SK-N-SH treated with all-trans-retinoic acid at 6 μM for 48 hours (cell line): ENCODE data around the gene RERE.

ENCODE experiments used
- ARNTL ChIP-seq: fragments of 450-650 bp; formaldehyde crosslinking; IDR thresholded peaks from 2 replicates; pipeline ENCODE4 v1.5.0; 2020; ENCODE audit warnings: low read depth, mild to moderate bottlenecking, moderate library complexity, borderline replicate concordance
- BACH2 ChIP-seq: fragments of 250-450 bp; sonication (Bioruptor Pico); IDR thresholded peaks from 2 replicates; pipeline ENCODE4 v1.9.0; 2021; ENCODE audit warnings: mild to moderate bottlenecking, borderline replicate concordance
- CSRNP3 ChIP-seq: fragments of 250-450 bp; sonication (Bioruptor Pico); IDR thresholded peaks from 2 replicates; pipeline ENCODE4 v1.5.1; 2021; ENCODE audit warnings: mild to moderate bottlenecking, moderate library complexity
- SNAI2 ChIP-seq: fragments of 250-450 bp; sonication (Bioruptor Pico); IDR thresholded peaks from 2 replicates; pipeline ENCODE4 v1.5.0; 2020; ENCODE audit warnings: mild to moderate bottlenecking, moderate library complexity
- ZC3H10 ChIP-seq: fragments of 250-450 bp; sonication (Bioruptor Pico); IDR thresholded peaks from 2 replicates; pipeline ENCODE4 v1.5.1; 2021; ENCODE audit warnings: mild to moderate bottlenecking, moderate library complexity
- ZFP3 ChIP-seq: fragments of 250-450 bp; sonication (Bioruptor Pico); IDR thresholded peaks from 2 replicates; pipeline ENCODE4 v1.5.0; 2020; ENCODE audit warnings: mild to moderate bottlenecking, moderate library complexity
- TF ChIP-seq, protein P1 (sequence below): fragments of 250-450 bp; sonication (Bioruptor Pico); IDR thresholded peaks from 2 replicates; pipeline ENCODE4 v1.8.0; 2020; ENCODE audit warnings: mild to moderate bottlenecking, moderate library complexity, borderline replicate concordance
- TF ChIP-seq, protein P2 (sequence below): fragments of 250-450 bp; sonication (Bioruptor Pico); IDR thresholded peaks from 2 replicates; pipeline ENCODE4 v1.5.1; 2020; ENCODE audit warnings: low read depth, mild to moderate bottlenecking, moderate library complexity

GRCh38 chr1:8450312-8450711 lies 367.1 kb downstream of the RERE start:
- TF ChIP-seq, protein P1, sequence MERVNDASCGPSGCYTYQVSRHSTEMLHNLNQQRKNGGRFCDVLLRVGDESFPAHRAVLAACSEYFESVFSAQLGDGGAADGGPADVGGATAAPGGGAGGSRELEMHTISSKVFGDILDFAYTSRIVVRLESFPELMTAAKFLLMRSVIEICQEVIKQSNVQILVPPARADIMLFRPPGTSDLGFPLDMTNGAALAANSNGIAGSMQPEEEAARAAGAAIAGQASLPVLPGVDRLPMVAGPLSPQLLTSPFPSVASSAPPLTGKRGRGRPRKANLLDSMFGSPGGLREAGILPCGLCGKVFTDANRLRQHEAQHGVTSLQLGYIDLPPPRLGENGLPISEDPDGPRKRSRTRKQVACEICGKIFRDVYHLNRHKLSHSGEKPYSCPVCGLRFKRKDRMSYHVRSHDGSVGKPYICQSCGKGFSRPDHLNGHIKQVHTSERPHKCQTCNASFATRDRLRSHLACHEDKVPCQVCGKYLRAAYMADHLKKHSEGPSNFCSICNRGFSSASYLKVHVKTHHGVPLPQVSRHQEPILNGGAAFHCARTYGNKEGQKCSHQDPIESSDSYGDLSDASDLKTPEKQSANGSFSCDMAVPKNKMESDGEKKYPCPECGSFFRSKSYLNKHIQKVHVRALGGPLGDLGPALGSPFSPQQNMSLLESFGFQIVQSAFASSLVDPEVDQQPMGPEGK = no peak
- TF ChIP-seq BACH2 = no peak
- TF ChIP-seq, protein P2, sequence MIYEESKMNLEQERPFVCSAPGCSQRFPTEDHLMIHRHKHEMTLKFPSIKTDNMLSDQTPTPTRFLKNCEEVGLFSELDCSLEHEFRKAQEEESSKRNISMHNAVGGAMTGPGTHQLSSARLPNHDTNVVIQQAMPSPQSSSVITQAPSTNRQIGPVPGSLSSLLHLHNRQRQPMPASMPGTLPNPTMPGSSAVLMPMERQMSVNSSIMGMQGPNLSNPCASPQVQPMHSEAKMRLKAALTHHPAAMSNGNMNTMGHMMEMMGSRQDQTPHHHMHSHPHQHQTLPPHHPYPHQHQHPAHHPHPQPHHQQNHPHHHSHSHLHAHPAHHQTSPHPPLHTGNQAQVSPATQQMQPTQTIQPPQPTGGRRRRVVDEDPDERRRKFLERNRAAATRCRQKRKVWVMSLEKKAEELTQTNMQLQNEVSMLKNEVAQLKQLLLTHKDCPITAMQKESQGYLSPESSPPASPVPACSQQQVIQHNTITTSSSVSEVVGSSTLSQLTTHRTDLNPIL (CRISPR knock-in tag) = no peak
- TF ChIP-seq CSRNP3 (CRISPR knock-in tag) = no peak
- no peak for TF ChIP-seq ZC3H10 (CRISPR knock-in tag)
- TF ChIP-seq ZFP3 = no peak
- TF ChIP-seq SNAI2 (CRISPR knock-in tag) = no peak
- no peak for TF ChIP-seq ARNTL (CRISPR knock-in tag)
